NCI-H345 treated with DMSO at 0.1 percent for 48 hours (cell line): ENCODE data around the gene IRF1.
"Not testable (repeated sequence)": the region's sequence is repeated elsewhere in the genome, so short reads cannot be mapped to it uniquely, and the experiment has no call there.

Experiments
- DNase-seq: peaks from one replicate; lab custom pipeline; 2025; ENCODE audit not compliant: unreplicated experiment; lab: John Stamatoyannopoulos, UW

IRF1 gene

DNA sequence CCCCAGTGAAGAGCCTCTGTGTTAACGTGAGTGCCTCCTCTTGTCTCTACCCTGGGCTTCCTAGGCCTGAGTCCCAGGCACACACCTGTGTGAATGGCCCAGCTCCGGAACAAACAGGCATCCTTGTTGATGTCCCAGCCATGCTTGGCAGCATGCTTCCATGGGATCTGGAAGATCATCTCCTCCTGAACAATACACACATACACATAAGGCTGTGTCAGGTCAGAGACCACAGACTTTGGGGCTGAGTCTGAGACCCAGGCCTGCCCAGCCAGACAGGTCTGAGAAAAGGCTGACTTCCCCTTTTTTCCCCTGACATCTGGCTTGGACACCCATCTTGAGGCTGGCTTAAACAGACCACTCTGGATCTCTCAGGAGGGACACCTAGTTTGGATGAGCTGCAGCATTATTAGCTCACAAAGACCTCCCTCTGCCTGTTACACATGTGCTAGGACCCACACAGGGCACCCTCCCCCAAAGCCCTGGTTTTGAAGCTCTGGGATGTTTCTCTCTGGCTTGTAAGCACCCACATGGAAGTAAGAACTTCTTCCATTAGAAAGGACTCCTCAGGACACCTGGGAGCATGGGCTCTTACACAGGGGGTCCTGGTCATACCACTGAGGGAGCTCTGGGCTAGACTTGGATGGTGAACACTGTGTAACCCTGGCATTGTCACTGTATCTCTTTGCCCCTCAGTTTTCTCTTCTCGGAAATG is 2.6 kb downstream of the IRF1 start:
- DNase-seq: no peak

DNA sequence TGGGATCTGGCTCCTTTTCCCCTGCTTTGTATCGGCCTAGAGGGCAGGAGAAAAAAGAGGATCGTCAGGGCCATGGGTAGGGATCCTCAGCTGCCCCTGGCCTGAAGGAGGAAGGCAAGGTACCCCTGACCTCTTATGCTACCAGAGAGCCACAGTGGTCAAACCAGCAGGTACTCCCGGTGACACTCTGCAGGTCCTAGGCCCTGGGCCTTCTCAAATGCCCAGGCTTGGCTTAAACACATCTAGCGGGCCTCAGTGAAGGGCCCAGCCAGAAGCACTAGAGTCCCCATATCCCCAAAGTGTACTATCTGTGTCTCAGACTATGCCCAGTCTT is 3.5 kb downstream of the IRF1 start:
- no peak for DNase-seq

DNA sequence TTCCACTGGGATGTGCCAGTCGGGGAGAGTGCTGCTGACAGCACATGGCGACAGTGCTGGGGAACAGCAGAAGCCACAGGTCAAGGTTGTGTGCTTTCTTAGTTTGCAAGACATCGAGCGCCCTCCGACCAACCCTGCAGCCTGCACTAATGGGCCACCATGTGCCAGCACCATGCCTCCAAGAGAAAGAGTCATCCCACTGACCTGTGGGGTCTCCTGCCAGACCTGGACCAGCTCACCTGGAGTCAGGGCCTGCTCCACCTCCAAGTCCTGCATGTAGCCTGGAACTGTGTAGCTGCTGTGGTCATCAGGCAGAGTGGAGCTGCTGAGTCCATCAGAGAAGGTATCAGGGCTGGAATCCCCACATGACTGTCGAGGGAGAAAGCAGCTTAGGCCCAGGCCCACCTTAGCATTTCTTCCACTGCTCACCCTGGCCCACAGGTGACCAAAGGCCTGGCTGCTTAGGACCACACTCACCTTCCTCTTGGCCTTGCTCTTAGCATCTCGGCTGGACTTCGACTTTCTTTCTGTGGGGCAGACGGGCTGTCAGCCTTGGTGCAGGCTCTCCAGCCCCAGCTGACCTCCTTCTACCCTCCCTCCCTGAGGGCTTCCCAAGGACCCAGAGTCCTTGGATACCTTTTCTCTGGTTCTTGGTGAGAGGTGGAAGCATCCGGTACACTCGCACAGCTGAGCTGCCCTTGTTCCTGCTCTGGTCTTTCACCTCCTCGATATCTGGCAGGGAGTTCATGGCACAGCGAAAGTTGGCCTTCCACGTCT is 4.1 kb downstream of the IRF1 start:
- DNase-seq: no peak

DNA sequence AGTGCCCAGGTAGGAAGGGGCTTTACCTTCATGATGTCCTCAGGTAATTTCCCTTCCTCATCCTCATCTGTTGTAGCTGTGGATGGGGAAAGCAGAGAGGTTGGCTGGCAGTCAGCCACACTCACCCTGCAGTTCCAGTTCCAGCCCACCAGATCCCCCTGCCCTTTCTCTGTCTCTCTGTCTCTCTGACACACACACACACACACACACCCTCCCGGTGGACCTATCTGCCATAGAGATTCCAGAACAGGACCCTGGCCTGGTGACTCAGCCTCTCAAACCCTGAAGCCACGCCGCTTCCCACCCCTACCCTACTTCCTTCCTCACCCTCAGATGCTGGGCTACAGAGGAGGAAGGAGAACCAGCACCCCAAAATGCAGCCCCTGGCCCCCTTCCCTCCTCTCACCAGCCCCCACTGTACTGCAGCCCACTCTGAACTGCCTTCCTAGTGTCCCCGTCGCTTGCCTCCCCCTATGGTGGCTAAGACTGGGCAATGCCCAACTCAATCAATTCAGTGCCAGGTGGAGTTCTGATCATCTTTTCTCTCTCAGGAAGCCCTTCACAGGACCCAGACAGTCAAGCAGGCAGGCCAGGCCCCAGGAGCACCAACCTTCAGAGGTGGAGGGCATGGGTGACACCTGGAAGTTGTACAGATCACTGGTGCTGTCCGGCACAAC is 4.8 kb downstream of the IRF1 start:
- no peak for DNase-seq

DNA sequence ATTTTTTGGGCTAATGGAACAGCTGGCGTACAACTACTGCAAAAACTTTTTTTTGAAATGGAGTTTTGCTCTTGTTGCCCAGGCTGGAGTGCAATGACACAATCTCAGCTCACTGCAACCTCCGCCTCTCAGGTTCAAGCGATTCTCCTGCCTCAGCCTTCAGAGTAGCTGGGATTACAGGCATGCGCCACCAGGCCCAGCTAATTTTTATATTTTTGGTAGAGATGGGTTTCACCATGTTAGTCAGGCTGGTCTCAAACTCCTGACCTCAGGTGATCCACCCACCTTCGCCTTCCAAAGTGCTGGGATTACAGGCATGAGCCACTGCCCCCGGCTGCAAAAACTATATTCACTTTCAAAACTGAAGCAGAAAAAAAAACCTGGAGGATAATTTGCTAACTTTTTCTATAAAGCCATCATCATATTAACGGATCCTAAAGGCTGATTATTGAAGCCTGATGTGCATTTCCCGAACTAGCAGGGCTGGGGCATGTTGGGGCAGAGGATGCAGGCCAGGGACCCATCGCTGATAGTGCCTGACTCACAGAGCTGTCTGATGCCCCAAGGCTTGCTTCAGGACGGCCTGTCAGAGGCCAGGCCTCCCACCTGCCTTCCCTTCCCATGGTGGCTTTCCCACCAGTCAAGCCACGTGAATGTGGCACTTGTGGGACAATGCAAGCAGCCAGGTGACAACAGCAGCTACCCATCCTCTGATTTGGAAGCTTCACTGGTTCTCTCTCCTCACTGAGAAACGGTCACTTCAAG is 5.5 kb downstream of the IRF1 start:
- not testable (repeated sequence) for DNase-seq

DNA sequence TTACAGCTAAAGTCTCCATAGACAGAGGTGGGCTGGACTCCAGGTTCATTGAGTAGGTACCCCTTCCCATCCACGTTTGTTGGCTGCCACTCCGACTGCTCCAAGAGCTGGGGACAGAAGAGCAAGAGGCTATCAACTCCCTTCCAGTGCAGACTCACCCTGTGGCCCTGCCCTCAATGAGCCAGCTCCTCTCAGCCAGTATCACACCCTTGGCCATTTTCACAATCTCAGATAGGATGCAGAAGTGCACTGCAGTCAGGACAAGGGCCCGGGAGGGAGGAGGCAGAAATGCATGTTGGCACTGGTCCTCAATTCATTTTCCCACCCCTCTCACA is 6.2 kb downstream of the IRF1 start:
- no peak for DNase-seq

DNA sequence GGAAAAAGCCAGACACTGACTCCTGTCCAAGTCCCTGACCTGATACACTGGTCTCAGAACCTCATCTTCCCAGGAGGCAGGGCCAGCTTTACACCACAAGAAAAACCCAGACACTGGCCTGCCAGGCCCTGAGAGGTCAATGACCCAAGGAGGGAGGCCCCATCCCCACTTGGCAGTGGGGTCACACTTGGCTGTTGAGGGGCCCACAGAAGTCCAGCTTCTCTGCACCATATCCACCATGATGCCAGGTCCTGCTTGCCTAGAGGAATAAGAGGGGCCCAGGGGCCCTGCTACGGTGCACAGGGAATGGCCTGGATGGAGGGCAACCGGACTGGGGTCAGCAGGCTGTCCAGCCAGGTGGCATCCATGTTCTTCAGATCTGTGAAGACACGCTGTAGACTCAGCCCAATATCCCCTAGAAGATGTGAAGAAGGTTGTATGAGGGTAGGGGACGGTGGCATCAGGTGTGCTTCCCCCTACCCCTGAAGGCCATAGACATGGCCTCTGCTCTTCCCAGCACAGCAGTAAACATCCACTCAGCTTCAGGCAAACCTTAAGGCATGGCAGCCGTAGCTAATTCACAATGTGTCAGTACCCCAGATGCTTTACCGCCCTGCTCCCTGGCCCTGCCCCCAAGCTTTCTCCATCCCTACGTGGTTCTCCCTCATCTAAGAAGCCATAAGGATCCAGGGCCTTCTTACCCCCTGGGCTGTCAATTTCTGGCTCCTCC is 6.7 kb downstream of the IRF1 start:
- no peak for DNase-seq

DNA sequence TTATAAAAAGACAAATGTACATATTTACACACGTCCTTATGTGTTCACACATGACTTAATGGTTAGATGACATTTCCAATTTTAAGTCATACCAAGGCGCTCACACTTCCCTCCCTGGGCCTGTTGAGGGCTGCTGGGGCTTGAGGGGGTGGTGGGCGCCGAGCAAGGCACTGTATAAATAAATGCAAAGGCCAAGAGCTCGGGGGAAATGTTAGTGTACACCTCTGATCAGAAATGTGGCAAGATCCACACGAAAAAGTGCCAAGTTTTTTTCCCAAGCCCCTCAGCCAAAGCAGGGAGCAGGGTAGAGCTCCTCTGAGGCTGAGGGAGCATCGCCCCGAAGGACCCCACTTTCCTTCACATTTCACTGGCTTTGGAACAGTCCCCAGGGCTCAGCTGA is 7.5 kb downstream of the IRF1 start:
- no peak for DNase-seq

DNA sequence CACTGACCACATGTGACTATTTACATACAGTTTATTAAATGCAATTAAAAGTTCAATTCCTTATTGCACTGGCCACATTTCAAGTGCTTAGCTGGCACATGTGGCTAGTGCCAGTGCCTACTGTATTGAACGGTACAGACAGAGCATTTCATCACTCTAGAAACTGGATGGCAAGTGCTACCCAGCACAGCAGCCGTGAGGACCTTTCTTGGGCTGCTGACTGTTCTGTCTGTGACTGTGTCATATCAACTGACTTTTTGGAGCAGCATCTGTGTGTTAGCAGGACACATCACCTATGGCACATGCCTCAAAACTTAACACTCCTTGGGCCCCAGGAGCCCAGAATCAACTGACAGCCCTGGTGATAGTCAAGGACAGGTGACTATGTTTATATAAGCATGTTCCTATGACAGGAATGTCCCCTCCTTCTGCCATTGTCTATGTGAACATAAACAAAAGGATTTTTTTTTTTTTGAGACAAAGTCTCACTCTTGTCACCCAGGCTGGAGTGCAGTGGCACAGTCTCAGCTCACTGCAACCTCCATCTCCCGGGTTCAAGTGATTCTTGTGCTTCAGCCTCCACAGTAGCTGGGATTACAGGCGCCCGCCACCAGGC is 8.9 kb downstream of the IRF1 start:
- DNase-seq: no peak

DNA sequence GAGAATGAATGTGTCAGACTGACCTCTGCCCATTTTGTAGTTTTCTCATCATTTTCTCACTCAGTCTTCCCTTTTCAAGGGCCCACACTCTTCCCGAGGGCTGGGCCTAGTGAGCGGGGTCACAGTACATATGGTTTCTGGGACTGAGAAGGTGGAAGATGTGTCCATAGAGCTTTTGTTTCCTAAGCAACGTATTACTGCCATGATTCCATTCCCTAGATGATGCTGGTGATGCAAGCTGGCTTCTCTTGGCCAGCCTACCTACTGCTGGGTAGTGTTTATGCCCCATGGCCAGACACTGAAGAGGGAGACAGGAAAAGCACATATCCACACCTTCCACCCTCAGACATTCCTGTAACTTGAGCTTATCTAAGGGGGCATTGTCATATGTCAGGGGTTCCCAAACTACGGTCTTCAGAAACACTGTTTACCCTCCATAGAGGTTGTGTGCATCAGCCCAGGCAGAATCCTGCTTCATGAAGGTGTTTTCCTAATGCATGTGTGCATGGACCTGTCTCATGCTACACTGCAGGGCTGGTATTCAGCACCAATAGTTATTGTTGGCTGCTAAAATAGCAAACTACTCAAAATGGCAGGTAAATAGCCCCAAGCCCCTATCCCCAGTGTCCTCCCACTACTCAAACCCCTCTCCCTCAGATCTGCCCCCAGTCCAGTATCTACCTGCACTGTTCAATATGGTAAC is 9.5 kb downstream of the IRF1 start:
- no peak for DNase-seq

DNA sequence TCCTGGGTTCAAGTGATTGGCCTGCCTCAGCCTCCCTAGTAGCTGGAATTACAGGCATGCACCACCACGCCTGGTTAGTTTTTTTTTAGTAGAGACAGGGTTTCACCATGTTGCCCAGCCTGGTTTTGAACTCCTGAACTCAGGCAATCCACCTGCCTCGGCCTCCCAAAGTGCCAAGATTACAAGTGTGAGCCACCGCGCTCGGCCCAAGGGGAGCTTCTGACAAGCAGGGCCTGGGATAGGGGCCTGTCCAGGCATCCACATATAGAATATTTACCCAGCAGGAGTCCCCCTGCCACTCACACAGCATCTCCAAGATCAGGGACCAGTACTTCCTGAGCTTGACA is 10.1 kb downstream of the IRF1 start:
- DNase-seq: no peak

DNA sequence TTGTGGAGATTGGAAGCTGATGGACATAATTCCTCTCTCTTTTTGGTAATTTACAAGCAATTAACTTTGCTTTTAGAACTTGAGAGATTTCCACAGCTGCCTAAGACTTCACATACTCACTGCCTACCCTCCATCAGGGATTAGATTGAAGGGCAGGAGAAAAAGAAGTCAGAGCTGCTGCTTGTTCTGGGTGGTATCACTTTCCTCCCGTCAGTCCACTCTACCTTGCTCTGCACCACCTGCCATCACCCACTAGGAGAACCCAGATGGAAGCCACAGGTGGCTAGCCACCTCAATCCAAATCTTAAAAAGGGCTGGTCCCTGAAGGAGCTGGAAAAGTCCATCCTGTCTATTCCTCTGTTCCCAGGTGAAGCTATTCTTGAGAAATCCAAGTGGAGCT is 10.5 kb downstream of the IRF1 start:
- DNase-seq: no peak

DNA sequence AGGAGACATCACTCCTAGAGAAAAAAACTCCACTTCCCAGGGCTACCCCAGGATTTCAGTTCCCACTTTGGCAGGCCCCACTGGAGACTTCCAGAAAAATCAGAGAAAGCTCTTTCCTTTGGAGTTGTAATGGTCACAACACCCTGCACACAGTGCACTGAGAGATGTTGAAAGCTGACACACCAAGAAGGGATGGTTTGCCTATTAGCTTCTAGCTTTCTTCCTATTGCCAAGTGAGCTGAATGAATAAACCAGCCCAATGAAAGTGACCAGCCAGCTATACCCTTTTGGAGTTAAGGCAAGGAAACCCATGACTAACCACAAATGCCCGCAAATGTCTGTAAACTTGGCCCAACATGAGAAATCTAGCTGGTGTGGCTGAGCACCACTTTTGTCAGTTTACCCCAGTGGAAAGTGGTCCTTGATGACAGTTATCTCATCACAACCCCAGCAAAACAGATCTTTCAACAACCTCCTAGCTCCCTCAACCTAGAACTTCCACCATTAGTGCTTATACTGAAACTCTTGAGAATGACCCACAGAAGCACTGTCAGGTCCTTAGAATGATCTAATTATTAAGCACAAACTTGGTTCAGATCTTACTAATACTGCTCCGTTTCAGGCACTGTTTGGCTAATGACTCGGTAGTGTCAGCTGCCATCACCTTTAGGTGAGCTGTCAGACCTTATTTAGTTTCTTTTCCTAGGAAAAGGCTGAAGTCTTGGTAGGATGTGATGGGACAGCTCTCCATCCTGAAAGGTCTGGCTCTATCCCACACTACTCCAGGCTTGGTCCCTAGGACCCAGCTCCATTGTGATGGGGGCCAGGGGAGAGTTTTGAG is 11.2 kb downstream of the IRF1 start:
- DNase-seq: no peak

DNA sequence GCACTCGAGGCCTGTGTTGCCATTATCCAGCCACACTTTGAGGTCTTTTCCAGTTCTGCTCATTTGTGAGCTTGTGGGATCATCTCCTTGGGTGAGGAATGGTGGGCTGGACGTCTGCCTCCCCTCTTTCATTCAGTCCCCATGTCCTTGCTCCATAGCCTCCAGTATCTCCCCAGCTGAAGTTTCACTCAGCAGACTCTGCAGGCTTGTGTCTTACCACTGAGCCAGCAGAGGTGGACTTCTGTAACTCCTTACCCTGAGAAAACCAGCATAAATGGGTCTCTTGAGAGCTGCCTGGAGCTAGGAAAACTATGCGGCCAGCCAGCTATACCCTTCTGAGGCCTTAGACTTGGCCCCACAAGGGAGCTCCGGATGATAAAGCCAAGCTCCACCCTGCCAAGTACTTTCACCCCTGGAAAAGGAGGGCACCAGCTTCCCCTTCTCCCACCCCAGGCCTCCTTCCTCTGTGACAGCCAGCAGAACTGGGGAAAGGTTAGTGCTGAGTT is 12.2 kb downstream of the IRF1 start:
- DNase-seq: no peak

DNA sequence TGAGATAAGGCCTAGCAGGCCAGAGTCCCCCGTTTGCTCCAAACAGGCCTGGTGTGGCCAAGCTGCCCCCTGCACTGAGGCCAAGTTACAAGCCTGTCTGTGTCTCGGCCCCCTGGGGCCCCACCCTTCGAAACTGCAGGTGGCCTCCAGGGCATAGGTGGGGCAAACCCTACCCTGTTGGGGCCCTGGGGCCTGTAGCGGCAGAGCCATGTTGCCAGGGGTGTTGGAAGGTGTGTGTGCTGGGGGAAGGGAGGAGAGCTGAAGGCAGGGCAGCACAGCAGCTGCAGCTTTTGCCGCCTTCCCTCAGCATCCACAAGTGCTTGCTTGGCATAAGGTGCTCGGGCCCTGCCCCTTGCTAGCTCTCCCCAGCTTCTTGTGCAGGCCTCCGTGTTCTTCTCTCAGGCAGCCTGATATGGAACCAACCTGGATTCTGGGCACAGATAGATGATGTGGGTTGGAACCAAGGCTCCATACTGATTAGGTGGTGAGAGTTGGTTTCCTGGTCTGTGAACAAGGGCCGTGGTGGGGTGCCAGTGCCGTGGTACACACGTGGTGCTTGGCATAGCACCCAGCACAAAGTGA is 12.7 kb downstream of the IRF1 start:
- DNase-seq: no peak

DNA sequence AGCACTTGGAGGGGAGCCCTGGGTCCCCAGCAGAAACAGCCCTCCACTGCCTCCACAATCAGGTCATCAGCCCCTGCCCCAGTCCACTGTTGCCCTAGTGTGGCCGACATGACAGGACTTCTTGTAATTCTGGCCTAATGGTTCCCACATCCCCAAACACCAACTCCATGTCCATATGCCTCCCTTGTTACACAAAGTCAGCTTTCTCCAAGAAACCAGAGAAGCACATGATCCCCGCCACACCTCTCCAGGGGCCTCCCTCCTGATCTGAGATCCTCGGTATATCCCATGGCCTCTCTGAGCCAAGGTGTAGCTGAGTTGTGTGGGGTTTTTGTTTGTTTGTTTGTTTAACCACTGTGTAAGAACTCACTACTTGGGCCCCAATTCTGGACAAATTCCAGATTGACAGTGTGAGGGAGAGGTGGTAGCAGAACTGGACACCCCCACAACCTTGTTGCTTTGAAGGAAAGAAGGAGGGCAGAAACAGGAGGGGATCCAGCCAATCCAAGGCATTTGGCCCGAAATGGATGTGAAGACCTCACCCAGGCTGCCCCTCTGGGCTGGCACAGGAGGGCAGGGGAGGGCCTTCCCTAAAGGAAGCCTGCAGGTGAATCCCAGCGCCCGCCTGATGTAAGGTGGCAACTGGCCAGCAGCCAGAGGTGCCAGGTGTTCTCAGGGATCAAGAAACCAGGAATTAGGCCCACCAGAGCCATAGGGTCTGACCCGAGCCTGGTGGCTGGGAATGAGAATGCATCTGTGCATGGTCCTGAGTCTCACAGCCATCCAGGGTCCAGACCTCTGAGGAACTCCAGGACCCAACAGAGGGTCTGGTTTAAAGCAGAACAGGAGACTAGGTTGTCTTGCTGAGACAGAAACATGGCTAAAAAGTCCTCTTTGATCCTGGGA is 13.4 kb downstream of the IRF1 start:
- no peak for DNase-seq

DNA sequence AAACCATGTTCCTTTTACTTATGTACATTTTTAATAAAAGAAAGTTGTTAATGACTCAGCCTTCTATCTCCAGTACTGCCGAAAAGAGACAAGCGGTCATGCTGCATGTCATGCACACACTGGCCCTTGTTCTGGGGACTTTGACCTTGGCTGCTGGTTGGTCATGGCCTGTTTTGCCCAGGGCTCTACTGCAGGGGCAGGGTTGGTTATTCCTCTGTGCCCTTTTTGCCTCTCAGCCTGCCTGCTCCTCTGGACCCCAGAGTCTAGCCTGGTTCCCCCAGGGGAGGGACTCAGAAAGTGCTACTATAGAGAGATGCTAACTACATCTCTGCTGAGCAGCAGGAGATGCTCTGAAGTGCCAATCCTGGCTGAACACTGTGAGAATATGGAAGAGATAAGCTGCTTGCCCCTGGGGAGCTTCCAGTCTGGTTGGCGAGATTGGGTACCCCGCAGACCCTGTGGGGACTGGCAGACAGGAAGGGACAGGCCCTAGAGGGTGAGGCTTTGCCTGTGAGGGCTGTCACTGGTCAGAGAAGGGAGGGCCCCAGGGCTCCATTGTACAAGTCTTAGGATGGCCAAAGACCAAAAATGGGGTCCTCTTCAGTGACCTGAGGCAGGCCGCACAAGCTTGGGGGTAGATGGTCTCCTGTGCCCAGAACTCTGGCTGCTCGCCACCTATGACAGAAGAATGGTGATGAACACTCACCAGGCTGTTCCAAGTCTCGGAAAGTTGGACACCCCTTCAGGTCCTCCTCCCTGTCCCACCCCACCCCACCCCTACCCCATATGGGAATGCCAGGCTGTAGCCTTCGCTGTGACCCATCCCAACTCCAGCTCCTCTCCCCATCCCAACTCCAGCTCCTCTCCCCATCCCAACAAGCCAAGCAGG is 14.3 kb downstream of the IRF1 start:
- DNase-seq: no peak
